HG03442 (cell line): ENCODE data around the gene KIAA0040.

Experiments used
- ATAC-seq: cut with Tn5 transposase; IDR thresholded peaks from one replicate; pipeline ENCODE4 v1.9.1; 2021; ENCODE audit warnings: mild to moderate bottlenecking, moderate library complexity; ENCODE audit not compliant: unreplicated experiment

KIAA0040 gene

GRCh38 chr1:175172503-175172902, 20.1 kb downstream of the KIAA0040 start:
- no peak for ATAC-seq

GRCh38 chr1:175171036-175171913, 21.3 kb downstream of the KIAA0040 start:
- ATAC-seq, result no peak

GRCh38 chr1:175169286-175170018, 23.1 kb downstream of the KIAA0040 start:
- ATAC-seq, result no peak

- no peak for ATAC-seq
Observed at GRCh38 chr1:175168782-175169181, 23.8 kb downstream of the KIAA0040 start.

- no peak for ATAC-seq
Observed at GRCh38 chr1:175167861-175168260, 24.7 kb downstream of the KIAA0040 start.

GRCh38 chr1:175166746-175167145, 25.8 kb downstream of the KIAA0040 start:
- ATAC-seq, result no peak

- no peak for ATAC-seq
Observed at GRCh38 chr1:175164751-175165150, 27.8 kb downstream of the KIAA0040 start.

- no peak for ATAC-seq
Observed at GRCh38 chr1:175163702-175164101, 28.9 kb downstream of the KIAA0040 start.

GRCh38 chr1:175162955-175163354, 29.6 kb downstream of the KIAA0040 start:
- no peak for ATAC-seq

- ATAC-seq, result no peak
Observed at GRCh38 chr1:175158170-175158591, 34.4 kb downstream of the KIAA0040 start.

GRCh38 chr1:175157200-175157599, 35.4 kb downstream of the KIAA0040 start:
- ATAC-seq, result no peak

GRCh38 chr1:175155936-175156335, 36.6 kb downstream of the KIAA0040 start:
- ATAC-seq, result no peak

- no peak for ATAC-seq
Observed at GRCh38 chr1:175155473-175155856, 37.1 kb downstream of the KIAA0040 start.

- peak; percentile 42 for ATAC-seq
Observed at GRCh38 chr1:175154629-175155472, 37.7 kb downstream of the KIAA0040 start.

- no peak for ATAC-seq
Observed at GRCh38 chr1:175152006-175152652, 40.4 kb downstream of the KIAA0040 start.

- no peak for ATAC-seq
Observed at GRCh38 chr1:175150596-175151319, 41.8 kb downstream of the KIAA0040 start.

- no peak for ATAC-seq
Observed at GRCh38 chr1:175148068-175148467, 44.5 kb downstream of the KIAA0040 start.

GRCh38 chr1:175147569-175147968, 45.0 kb downstream of the KIAA0040 start:
- ATAC-seq, result no peak

GRCh38 chr1:175146529-175147213, 45.9 kb downstream of the KIAA0040 start:
- ATAC-seq, result no peak
